ENCODE results near the gene KAZN.

The KAZN gene

DNA sequence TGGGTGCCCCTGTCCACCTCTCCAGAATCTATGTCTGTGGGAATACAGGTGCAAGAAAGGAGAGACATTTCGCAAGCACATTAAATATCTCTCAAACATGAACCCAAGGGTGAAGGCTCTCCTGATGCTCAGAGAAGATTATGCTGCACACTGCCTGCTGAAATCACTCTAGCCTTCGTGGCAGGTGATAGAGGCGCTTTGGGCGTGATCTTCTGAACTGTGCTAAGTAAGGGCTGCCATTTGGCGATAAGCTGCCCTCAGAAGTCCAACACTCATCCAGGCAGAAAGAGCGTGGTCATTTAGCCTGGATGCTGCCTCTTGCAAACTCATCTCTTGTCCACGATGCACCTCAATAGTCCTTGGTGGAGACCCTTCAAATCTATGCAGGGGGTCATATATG, 241.9 kb downstream of the KAZN start:
- Histone ChIP-seq H3K4me1 (ENCODE audit: control insufficient read depth, low read length) (no peaks in the 10 kb centered on the region), H3K9me3 (ENCODE audit: control insufficient read depth, insufficient read depth, low read length) (peaks cover 16% of the 10 kb centered on the region), H3K9me2 (replicated peaks; ENCODE audit: control insufficient read depth, low read length) (no peaks in the 10 kb centered on the region), H3K4me3 (ENCODE audit: low read length) (no peak overlapping the region), H3K27me3 (ENCODE audit: control insufficient read depth, low read length) (no peaks in the 10 kb centered on the region), H3K4me2 (ENCODE audit: low read length) (no peak overlapping the region), H3K36me3 (ENCODE audit: control insufficient read depth, low read length) (no peaks in the 10 kb centered on the region), H4K20me1 (ENCODE audit: control insufficient read depth, insufficient read depth, low read depth, low read length) (no peaks in the 10 kb centered on the region), H3K79me2 (ENCODE audit: control insufficient read depth, low read length) (no peaks in the 10 kb centered on the region), H3K27ac (ENCODE audit: low read depth, low read length) (no peak overlapping the region), H3F3A (ENCODE audit: control insufficient read depth, insufficient read depth) (no peaks in the 10 kb centered on the region)
- TF ChIP-seq, protein P1, sequence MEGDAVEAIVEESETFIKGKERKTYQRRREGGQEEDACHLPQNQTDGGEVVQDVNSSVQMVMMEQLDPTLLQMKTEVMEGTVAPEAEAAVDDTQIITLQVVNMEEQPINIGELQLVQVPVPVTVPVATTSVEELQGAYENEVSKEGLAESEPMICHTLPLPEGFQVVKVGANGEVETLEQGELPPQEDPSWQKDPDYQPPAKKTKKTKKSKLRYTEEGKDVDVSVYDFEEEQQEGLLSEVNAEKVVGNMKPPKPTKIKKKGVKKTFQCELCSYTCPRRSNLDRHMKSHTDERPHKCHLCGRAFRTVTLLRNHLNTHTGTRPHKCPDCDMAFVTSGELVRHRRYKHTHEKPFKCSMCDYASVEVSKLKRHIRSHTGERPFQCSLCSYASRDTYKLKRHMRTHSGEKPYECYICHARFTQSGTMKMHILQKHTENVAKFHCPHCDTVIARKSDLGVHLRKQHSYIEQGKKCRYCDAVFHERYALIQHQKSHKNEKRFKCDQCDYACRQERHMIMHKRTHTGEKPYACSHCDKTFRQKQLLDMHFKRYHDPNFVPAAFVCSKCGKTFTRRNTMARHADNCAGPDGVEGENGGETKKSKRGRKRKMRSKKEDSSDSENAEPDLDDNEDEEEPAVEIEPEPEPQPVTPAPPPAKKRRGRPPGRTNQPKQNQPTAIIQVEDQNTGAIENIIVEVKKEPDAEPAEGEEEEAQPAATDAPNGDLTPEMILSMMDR (IDR thresholded peaks at IDR 0.05; ENCODE audit: low read depth, low read length, poor library complexity, severe bottlenecking), result no peak
- TF ChIP-seq EZH2phosphoT487 (IDR thresholded peaks at IDR 0.05; ENCODE audit: borderline replicate concordance, low read length), result no peak

DNA sequence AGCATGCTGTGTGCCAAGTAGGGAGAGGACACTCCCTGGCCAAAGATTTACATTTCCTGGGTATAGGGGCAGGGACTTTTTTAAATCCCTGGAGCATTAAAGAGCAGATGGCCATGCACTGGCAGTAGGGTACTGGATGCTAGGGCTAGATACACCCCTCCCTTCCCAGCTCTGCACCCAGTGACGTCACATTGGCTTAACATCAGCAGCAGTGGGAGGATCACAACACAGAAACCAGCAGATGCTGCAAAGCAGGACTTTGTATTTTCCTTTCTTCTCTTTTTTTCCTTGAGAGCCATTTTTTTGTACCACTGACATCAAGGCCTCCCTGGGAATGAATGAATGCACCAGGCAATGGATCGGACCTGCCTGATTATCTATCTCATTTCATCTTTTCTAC, 243.0 kb downstream of the KAZN start:
- H4K20me1 ChIP-seq (ENCODE audit: control insufficient read depth, insufficient read depth, low read depth, low read length), result no peaks in the 10 kb centered on the region
- H3K4me1 ChIP-seq (ENCODE audit: control insufficient read depth, low read length), result no peaks in the 10 kb centered on the region
- no peaks in the 10 kb centered on the region for H3F3A ChIP-seq (ENCODE audit: control insufficient read depth, insufficient read depth)
- H3K79me2 ChIP-seq (ENCODE audit: control insufficient read depth, low read length), result no peaks in the 10 kb centered on the region
- peaks cover 16% of the 10 kb centered on the region for H3K9me3 ChIP-seq (ENCODE audit: control insufficient read depth, insufficient read depth, low read length)
- no peaks in the 10 kb centered on the region for H3K36me3 ChIP-seq (ENCODE audit: control insufficient read depth, low read length)
- no peak overlapping the region for H3K4me2 ChIP-seq (ENCODE audit: low read length)
- H3K4me3 ChIP-seq (ENCODE audit: low read length), result no peak overlapping the region
- TF ChIP-seq EZH2phosphoT487 (IDR thresholded peaks at IDR 0.05; ENCODE audit: borderline replicate concordance, low read length), result no peak
- TF ChIP-seq, protein P1 (IDR thresholded peaks at IDR 0.05; ENCODE audit: low read depth, low read length, poor library complexity, severe bottlenecking), result no peak
- H3K9me2 ChIP-seq (replicated peaks; ENCODE audit: control insufficient read depth, low read length), result no peaks in the 10 kb centered on the region
- no peaks in the 10 kb centered on the region for H3K27me3 ChIP-seq (ENCODE audit: control insufficient read depth, low read length)
- no peak overlapping the region for H3K27ac ChIP-seq (ENCODE audit: low read depth, low read length)

DNA sequence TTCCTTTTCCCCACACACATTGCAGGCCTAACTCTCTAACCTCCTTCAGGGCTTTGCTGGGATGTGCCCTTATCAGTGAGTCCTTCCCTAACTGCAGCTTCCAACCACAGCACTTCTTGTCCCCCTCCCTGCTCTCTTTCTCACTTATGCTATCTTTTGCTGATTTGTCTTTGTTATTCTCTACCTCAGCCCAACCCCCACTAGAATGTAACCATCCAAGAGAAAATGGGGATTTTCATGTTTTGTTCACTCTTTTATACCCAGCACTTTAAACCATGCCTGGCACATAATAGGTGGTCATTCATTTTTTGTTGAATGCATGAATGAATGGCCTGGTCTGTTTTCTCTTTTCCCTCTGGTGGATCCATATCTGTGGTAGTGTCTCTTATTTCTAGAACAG, 243.5 kb downstream of the KAZN start:
- H3K79me2 ChIP-seq (ENCODE audit: control insufficient read depth, low read length), result no peaks in the 10 kb centered on the region
- no peak for TF ChIP-seq EZH2phosphoT487 (IDR thresholded peaks at IDR 0.05; ENCODE audit: borderline replicate concordance, low read length)
- TF ChIP-seq, protein P1 (IDR thresholded peaks at IDR 0.05; ENCODE audit: low read depth, low read length, poor library complexity, severe bottlenecking), result no peak

DNA sequence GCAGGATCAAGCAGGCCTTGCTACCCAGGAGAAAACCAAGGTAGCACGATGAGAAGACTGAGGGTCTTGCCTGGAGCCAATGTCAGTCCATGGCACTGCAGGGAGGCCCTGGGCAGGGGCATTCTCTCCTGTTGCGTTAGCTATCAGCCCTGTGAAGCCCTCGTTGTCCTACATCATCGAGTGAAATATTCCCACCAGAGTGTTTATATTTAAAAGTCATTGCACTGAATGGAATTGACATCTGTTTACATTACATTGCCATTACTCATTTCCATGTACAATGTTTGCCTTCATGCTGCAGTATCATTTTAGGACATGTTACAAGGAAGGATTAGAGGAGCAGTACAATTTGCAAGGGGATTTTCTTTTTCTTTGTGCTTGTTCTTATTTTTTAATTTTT, 243.9 kb downstream of the KAZN start:
- TF ChIP-seq EZH2phosphoT487 (IDR thresholded peaks at IDR 0.05; ENCODE audit: borderline replicate concordance, low read length), result no peak
- TF ChIP-seq, protein P1 (IDR thresholded peaks at IDR 0.05; ENCODE audit: low read depth, low read length, poor library complexity, severe bottlenecking), result no peak
- H3K4me1 ChIP-seq (ENCODE audit: control insufficient read depth, low read length), result no peaks in the 10 kb centered on the region
- no peaks in the 10 kb centered on the region for H3K79me2 ChIP-seq (ENCODE audit: control insufficient read depth, low read length)
- H3K4me2 ChIP-seq (ENCODE audit: low read length), result no peak overlapping the region
- H3K36me3 ChIP-seq (ENCODE audit: control insufficient read depth, low read length), result no peaks in the 10 kb centered on the region
- H4K20me1 ChIP-seq (ENCODE audit: control insufficient read depth, insufficient read depth, low read depth, low read length), result no peaks in the 10 kb centered on the region
- H3K27me3 ChIP-seq (ENCODE audit: control insufficient read depth, low read length), result no peaks in the 10 kb centered on the region
- no peak overlapping the region for H3K4me3 ChIP-seq (ENCODE audit: low read length)
- H3K9me2 ChIP-seq (replicated peaks; ENCODE audit: control insufficient read depth, low read length), result no peaks in the 10 kb centered on the region
- H3K27ac ChIP-seq (ENCODE audit: low read depth, low read length), result no peak overlapping the region
- H3K9me3 ChIP-seq (ENCODE audit: control insufficient read depth, insufficient read depth, low read length), result peaks cover 16% of the 10 kb centered on the region
- no peaks in the 10 kb centered on the region for H3F3A ChIP-seq (ENCODE audit: control insufficient read depth, insufficient read depth)

More for the DNA sequence above, 243.5 kb downstream of the KAZN start:
- no peak overlapping the region for H3K4me3 ChIP-seq (ENCODE audit: low read length)
- H3K27me3 ChIP-seq (ENCODE audit: control insufficient read depth, low read length), result no peaks in the 10 kb centered on the region
- H3K36me3 ChIP-seq (ENCODE audit: control insufficient read depth, low read length), result no peaks in the 10 kb centered on the region
- no peak overlapping the region for H3K4me2 ChIP-seq (ENCODE audit: low read length)
- peaks cover 16% of the 10 kb centered on the region for H3K9me3 ChIP-seq (ENCODE audit: control insufficient read depth, insufficient read depth, low read length)
- no peaks in the 10 kb centered on the region for H3K9me2 ChIP-seq (replicated peaks; ENCODE audit: control insufficient read depth, low read length)
- no peaks in the 10 kb centered on the region for H3F3A ChIP-seq (ENCODE audit: control insufficient read depth, insufficient read depth)
- H3K4me1 ChIP-seq (ENCODE audit: control insufficient read depth, low read length), result no peaks in the 10 kb centered on the region
- H3K27ac ChIP-seq (ENCODE audit: low read depth, low read length), result no peak overlapping the region
- no peaks in the 10 kb centered on the region for H4K20me1 ChIP-seq (ENCODE audit: control insufficient read depth, insufficient read depth, low read depth, low read length)
